Spleen (tissue), 11 donors: ENCODE data around the gene TMEM270. TPM values are rescaled to one million over a fixed set of nuclear protein-coding genes. Genes with fewer than 3 reads are reported as not detected.
A peak's percentile ranks its signal among the peaks of the same experiment; 100 is the strongest.

Source experiments
- DNase-seq: peaks from one replicate; pipeline ENCODE4 v3.0.0-alpha.2; 2020
- H3K27ac ChIP-seq, 8 donors: fragments of 200-600 bp; sonication (generic) in 7 of 8; 1 replicate in 4 of 8; 2 replicates in 4 of 8; pipeline versions ENCODE4 v1.5.0 to v1.8.0; 2016 to 2021; ENCODE audit warnings: inconsistent platforms in 4 of 8, mild to moderate bottlenecking in 4 of 8, moderate library complexity in 1 of 8
- H3K27me3 ChIP-seq, 7 donors: fragments of 200-600 bp; sonication (generic) in 6 of 7; replicated peaks in 1 of 7; 1 replicate in 4 of 7; 2 replicates in 3 of 7; pipeline versions ENCODE4 v1.5.0 to v1.8.0; 2016 to 2021; ENCODE audit warnings: inconsistent platforms in 3 of 7, mild to moderate bottlenecking in 1 of 7
- H3K36me3 ChIP-seq, 6 donors: fragments of 200-600 bp; sonication (generic) in 5 of 6; 1 replicate in 4 of 6; 2 replicates in 2 of 6; pipeline versions ENCODE4 v1.5.0 to v1.8.0; 2016 to 2021; ENCODE audit warnings: inconsistent platforms in 2 of 6
- H3K4me1 ChIP-seq, 6 donors: fragments of 200-600 bp; sonication (generic) in 5 of 6; 1 replicate in 3 of 6; 2 replicates in 3 of 6; pipeline versions ENCODE4 v1.5.0 to v1.8.0; 2016 to 2021; ENCODE audit warnings: inconsistent platforms in 3 of 6
- H3K4me3 ChIP-seq, 8 donors: fragments of 200-600 bp; sonication (generic) in 7 of 8; 1 replicate in 4 of 8; 2 replicates in 4 of 8; pipeline versions ENCODE4 v1.5.0 to v1.8.0; 2016 to 2021; ENCODE audit warnings: inconsistent platforms in 4 of 8, mild to moderate bottlenecking in 4 of 8, moderate library complexity in 2 of 8
- H3K9me3 ChIP-seq, 8 donors: fragments of 200-600 bp; sonication (generic) in 7 of 8; 1 replicate in 4 of 8; 2 replicates in 4 of 8; pipeline versions ENCODE4 v1.5.0 to v1.8.0; 2016 to 2021; ENCODE audit warnings: inconsistent platforms in 4 of 8
- POLR2A ChIP-seq, 3 donors: fragments of 450-650 bp; IDR thresholded peaks; one replicate each; pipeline ENCODE4 v1.5.1; 2017; ENCODE audit warnings: antibody characterized with exemption in 3 of 3, mild to moderate bottlenecking in 1 of 3
- POLR2AphosphoS5 ChIP-seq, 3 donors: sonication (generic); formaldehyde crosslinking; IDR thresholded peaks; one replicate each; pipeline ENCODE4 v1.5.1; 2017; ENCODE audit warnings: antibody characterized with exemption in 3 of 3
- WGBS, 5 donors: extraction: QIAGEN DNeasy Blood & Tissue Kit in 3 of 5; methylation state at CpG; one replicate each; pipeline versions ENCODE4 v1.1.5 to v1.1.7; 2013 to 2018; 5-methylcytosine and 5-hydroxymethylcytosine counted together
- intact Hi-C: fragments of 100-400 bp; cut with DNase I; formaldehyde crosslinking; loops from one replicate; pipeline ENCODE4 v1.15.0; 2023; ENCODE audit warnings: low total_unique reads
- polyA plus RNA-seq, 3 donors: library from polyadenylated mRNA; stranded (reverse); fragments of 200-250 nt; gene quantifications; one replicate each; pipeline ENCODE4 v1.2.1, GENCODE V29; 2013
- total RNA-seq, 7 donors: library from RNA; depleted of rRNA in 3 of 7; stranded (reverse); fragments of >200 nt in 3 of 7; fragmentation: NEBNext Ultra II Directional in 4 of 7; extraction: Animal tissue kit (Norgen Biotek cat#: 25700) in 4 of 7; gene quantifications; one replicate each; pipeline versions ENCODE4 v1.1.0 to v1.2.1, GENCODE V29; 2016 to 2021
- TF ChIP-seq, protein P1 (sequence below), 11 experiments: fragments of 200-600 bp in 7 of 11; fragments of 450-650 bp in 4 of 11; sonication (generic) in 4 of 11; IDR thresholded peaks in 8 of 11; conservative IDR thresholded peaks in 3 of 11; 1 replicate in 7 of 11; 2 replicates in 4 of 11; pipeline versions ENCODE4 v1.4.0 to v1.8.0; 2016 to 2021; ENCODE audit warnings: antibody characterized with exemption in 11 of 11, inconsistent platforms in 4 of 11, mild to moderate bottlenecking in 1 of 11
- donor health status: healthy with polysubstance abuse.
- donor health status: DM: no; HTN: no; CAD: no; lungs with moderate emphysema.
- donor health status: DM: no; HTN: no; CAD: no.
- donor health status: Bipolar disorder and iron deficiency.
- donor health status: healthy.
- donor health status: DM: no; HTN: no; CAD: no.
- donor health status: DM: yes; HTN: yes; CAD: no.

TMEM270 gene
- total and polyA plus RNA-seq, 10 donors: not detected

- H3K27me3 ChIP-seq: no peaks in the 10 kb centered on the region
- H3K27ac ChIP-seq: no peak overlapping the region
- intact Hi-C loops: no loop called here
- 79 to 89% (median 86%) methylated on average over 11 to 13 of the region's 13 CpGs for WGBS, 5 donors
- no peaks in the 10 kb centered on the region for H3K36me3 ChIP-seq
- DNase-seq: no peak
- H3K9me3 ChIP-seq: no peaks in the 10 kb centered on the region
- peaks cover 0 to 21% (median 8%) of the 10 kb centered on the region in 6 donors for H3K4me1 ChIP-seq
- TF ChIP-seq POLR2AphosphoS5 (IDR thresholded peaks at IDR 0.05): no peak
- no peak for TF ChIP-seq POLR2A (IDR thresholded peaks at IDR 0.05)
- TF ChIP-seq, protein P1, sequence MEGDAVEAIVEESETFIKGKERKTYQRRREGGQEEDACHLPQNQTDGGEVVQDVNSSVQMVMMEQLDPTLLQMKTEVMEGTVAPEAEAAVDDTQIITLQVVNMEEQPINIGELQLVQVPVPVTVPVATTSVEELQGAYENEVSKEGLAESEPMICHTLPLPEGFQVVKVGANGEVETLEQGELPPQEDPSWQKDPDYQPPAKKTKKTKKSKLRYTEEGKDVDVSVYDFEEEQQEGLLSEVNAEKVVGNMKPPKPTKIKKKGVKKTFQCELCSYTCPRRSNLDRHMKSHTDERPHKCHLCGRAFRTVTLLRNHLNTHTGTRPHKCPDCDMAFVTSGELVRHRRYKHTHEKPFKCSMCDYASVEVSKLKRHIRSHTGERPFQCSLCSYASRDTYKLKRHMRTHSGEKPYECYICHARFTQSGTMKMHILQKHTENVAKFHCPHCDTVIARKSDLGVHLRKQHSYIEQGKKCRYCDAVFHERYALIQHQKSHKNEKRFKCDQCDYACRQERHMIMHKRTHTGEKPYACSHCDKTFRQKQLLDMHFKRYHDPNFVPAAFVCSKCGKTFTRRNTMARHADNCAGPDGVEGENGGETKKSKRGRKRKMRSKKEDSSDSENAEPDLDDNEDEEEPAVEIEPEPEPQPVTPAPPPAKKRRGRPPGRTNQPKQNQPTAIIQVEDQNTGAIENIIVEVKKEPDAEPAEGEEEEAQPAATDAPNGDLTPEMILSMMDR (IDR thresholded peaks at IDR 0.05 in 8 of 11, conservative IDR thresholded peaks at IDR 0.05 in 3 of 11): no peak
- no peak overlapping the region for H3K4me3 ChIP-seq
These were observed 11.3 kb downstream of the TMEM270 start for GRCh38 chr7:73872056-73872908.

GRCh38 chr7:73876361-73876760 lies 15.4 kb downstream of the TMEM270 start:
- H3K27me3 ChIP-seq: no peaks in the 10 kb centered on the region
- TF ChIP-seq POLR2AphosphoS5 (IDR thresholded peaks at IDR 0.05) (no peak), POLR2A (IDR thresholded peaks at IDR 0.05) (no peak)
- TF ChIP-seq, protein P1 (IDR thresholded peaks at IDR 0.05 in 8 of 11, conservative IDR thresholded peaks at IDR 0.05 in 3 of 11): no peak
- H3K4me1 ChIP-seq: peaks cover 0 to 25% (median 12%) of the 10 kb centered on the region in 6 donors
- intact Hi-C loops: no loop called here
- WGBS, 5 donors: 91 to 96% (median 94%) methylated on average over 8 of the region's 8 CpGs
- H3K27ac ChIP-seq: no peak overlapping the region
- H3K4me3 ChIP-seq: no peak overlapping the region
- no peaks in the 10 kb centered on the region for H3K9me3 ChIP-seq
- no peaks in the 10 kb centered on the region for H3K36me3 ChIP-seq
- no peak for DNase-seq

DNA sequence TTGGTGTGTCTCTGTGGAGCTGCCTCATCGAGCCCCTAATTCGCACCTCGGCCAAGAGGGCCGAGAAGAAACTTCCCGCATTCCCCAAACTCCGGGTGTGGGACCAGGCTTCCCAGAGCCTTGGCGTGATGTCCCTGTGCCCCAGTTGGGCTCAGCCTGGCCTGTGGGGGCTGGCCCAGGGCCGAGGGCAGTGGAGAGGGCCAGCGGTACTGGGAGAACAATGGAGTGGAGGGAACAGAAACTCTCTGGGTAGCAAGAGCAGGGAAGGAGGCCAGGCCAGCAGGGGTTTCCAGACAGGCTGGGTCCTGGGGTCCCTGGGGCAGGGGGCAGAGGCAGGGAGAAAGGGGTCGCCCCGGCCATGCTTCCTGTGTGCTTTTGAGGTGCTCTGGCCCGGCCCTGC lies 16.0 kb downstream of the TMEM270 start:
- intact Hi-C loops: no loop called here
- Histone ChIP-seq H3K9me3 (no peaks in the 10 kb centered on the region), H3K27ac (no peak overlapping the region), H3K27me3 (no peaks in the 10 kb centered on the region), H3K4me1 (peaks cover 0 to 30% (median 12%) of the 10 kb centered on the region in 6 donors), H3K4me3 (no peak overlapping the region), H3K36me3 (no peaks in the 10 kb centered on the region)
- 83 to 90% (median 89%) methylated on average over 11 to 12 of the region's 12 CpGs for WGBS, 5 donors
- TF ChIP-seq POLR2AphosphoS5 (IDR thresholded peaks at IDR 0.05): no peak
- TF ChIP-seq, protein P1 (IDR thresholded peaks at IDR 0.05 in 8 of 11, conservative IDR thresholded peaks at IDR 0.05 in 3 of 11): no peak
- no peak for TF ChIP-seq POLR2A (IDR thresholded peaks at IDR 0.05)
- DNase-seq: no peak

DNA sequence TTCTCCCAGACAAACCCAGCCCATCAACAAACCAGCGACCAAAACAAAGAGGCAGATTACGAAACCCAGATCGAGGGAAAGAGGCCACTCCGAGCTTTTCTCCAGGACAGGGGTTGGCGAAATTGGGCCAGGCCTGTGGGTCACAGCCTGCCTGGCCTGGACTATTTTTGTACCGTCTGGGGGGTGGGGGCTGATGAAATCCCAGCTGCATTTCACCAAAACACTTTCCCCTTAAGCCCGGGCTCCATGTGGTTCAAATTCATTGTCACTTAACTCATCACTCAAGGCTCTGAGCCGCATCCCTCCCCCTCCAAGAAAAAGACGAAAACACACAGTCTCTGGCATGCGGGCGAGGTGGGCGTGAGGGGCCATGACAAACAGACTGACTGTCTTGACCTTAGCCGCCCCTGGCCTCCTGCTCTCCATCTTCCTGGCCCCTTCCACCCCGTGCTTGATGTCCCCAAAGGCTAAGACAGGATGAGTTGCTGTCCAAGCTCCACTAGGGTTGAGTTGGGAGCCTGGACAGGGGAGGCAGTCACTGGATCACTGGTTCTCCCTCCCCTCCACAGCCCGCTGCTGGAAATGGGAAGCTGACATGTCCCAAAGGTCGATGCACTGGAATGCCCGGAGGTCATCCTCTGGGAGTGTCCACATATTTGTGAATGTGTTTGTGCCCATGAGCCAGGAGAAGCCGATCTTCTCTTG lies 19.2 kb downstream of the TMEM270 start:
- 61 to 74% (median 71%) methylated on average over 16 to 18 of the region's 18 CpGs for WGBS, 5 donors
- Histone ChIP-seq H3K4me3 (no peak overlapping the region), H3K27ac (peak overlapping the region in 3 of 8 donors; percentile 36 to 43 (median 40)), H3K9me3 (no peaks in the 10 kb centered on the region), H3K36me3 (no peaks in the 10 kb centered on the region), H3K4me1 (peaks cover 0 to 30% (median 12%) of the 10 kb centered on the region in 6 donors), H3K27me3 (no peaks in the 10 kb centered on the region)
- no peak for DNase-seq
- TF ChIP-seq, protein P1 (IDR thresholded peaks at IDR 0.05 in 8 of 11, conservative IDR thresholded peaks at IDR 0.05 in 3 of 11): peak in 1 of 11 experiments; percentile 6
- TF ChIP-seq POLR2AphosphoS5 (IDR thresholded peaks at IDR 0.05): peak in 2 of 3 donors; percentile 15 to 24
- no peak for TF ChIP-seq POLR2A (IDR thresholded peaks at IDR 0.05)
- intact Hi-C loops: no loop called here
